ENCODE results near the gene SRC. TPM values are rescaled to one million over a fixed set of nuclear protein-coding genes. Genes with fewer than 3 reads are reported as not detected.

The SRC gene
- total RNA-seq, 2 donors from 2014 or later, result 25.9 to 35.3 TPM

DNA sequence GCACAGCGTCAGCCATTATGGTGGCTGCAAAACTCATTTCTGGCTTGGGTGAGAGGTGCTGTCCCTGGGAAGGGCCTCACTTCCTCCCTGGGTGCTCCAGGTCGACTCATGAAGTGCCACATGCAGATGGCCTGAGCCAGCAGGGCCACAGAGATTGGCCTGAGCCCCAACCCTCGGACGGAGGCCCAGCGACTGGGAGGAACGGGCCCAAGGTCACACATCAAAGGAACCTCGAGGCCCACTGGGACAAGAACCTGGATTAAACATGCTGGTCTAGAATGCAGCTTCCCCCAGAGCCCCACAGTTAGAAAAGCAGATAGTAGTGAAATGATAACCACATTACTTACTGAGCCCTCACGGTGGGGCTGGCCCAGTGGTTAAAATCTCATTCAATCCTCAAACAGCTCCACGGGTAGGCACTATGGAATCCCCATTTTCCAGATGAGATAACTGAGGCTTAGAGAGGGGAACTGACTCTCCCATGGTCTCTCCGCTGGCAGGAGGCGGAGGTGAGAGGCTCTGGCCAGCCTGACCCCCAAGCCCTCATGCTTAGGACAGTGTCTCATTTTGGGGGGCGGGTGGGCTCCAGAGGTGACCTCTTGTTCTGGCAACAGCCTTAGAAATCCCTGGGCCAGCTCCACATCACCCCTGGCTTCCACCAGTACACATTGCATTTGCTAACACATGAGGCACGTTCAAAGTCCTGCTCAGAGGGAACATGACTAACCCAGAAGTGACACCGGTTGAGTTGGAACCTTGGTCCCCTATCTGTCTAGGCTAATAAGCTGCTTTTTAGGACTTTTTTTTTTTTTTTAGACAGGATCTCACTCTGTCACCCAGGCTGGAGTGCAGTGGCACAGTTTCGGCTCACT lies 53.0 kb downstream of the SRC start:
- H3K36me3 ChIP-seq (replicated peaks in 1 of 2; ENCODE audit: insufficient read depth in 1 of 2, low read depth in 2 of 2), result peaks cover 6 to 14% of the 10 kb centered on the region in 2 donors
- no peak overlapping the region for H3K4me3 ChIP-seq
- H3K27ac ChIP-seq, result no peak overlapping the region
- intact Hi-C loops (cut with DNase I), result loop anchor here (10.0 kb wide), 1 partner anchor 126 kb away; the partner anchor contains the start of genes BLCAP and NNAT
- no peaks in the 10 kb centered on the region for H3K4me1 ChIP-seq
- H3K27me3 ChIP-seq, result no peaks in the 10 kb centered on the region
- TF ChIP-seq POLR2A (IDR thresholded peaks at IDR 0.05), result no peak
- TF ChIP-seq, protein P1, sequence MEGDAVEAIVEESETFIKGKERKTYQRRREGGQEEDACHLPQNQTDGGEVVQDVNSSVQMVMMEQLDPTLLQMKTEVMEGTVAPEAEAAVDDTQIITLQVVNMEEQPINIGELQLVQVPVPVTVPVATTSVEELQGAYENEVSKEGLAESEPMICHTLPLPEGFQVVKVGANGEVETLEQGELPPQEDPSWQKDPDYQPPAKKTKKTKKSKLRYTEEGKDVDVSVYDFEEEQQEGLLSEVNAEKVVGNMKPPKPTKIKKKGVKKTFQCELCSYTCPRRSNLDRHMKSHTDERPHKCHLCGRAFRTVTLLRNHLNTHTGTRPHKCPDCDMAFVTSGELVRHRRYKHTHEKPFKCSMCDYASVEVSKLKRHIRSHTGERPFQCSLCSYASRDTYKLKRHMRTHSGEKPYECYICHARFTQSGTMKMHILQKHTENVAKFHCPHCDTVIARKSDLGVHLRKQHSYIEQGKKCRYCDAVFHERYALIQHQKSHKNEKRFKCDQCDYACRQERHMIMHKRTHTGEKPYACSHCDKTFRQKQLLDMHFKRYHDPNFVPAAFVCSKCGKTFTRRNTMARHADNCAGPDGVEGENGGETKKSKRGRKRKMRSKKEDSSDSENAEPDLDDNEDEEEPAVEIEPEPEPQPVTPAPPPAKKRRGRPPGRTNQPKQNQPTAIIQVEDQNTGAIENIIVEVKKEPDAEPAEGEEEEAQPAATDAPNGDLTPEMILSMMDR (IDR thresholded peaks at IDR 0.05), result no peak
- ATAC-seq, result no peak
- 66 to 72% methylated on average over 14 to 15 of the region's 15 CpGs for WGBS, 2 donors
- no peaks in the 10 kb centered on the region for H3K9me3 ChIP-seq
- DNase-seq, result no peak

GRCh38 chr20:37401282-37401929 lies 55.5 kb downstream of the SRC start:
- H3K36me3 ChIP-seq (replicated peaks in 1 of 2; ENCODE audit: insufficient read depth in 1 of 2, low read depth in 2 of 2), result peaks cover 6 to 14% of the 10 kb centered on the region in 2 donors
- no peaks in the 10 kb centered on the region for H3K9me3 ChIP-seq
- DNase-seq (no peak), ATAC-seq (no peak)
- 92 to 93% methylated on average over 6 to 9 of the region's 9 CpGs for WGBS, 2 donors
- intact Hi-C loops (cut with DNase I), result no loop called here
- no peaks in the 10 kb centered on the region for H3K27me3 ChIP-seq
- no peak for TF ChIP-seq POLR2A (IDR thresholded peaks at IDR 0.05)
- TF ChIP-seq, protein P1 (IDR thresholded peaks at IDR 0.05), result no peak
- no peak overlapping the region for H3K4me3 ChIP-seq
- H3K4me1 ChIP-seq, result peaks cover 4% of the 10 kb centered on the region
- H3K27ac ChIP-seq, result no peak overlapping the region

GRCh38 chr20:37401930-37402675 lies 56.2 kb downstream of the SRC start:
- peaks cover 11% of the 10 kb centered on the region for H3K4me1 ChIP-seq
- WGBS, 2 donors, result 89 to 95% methylated on average over 14 to 25 of the region's 30 CpGs
- DNase-seq, result no peak
- H3K4me3 ChIP-seq, result no peak overlapping the region
- peaks cover 6 to 14% of the 10 kb centered on the region in 2 donors for H3K36me3 ChIP-seq (replicated peaks in 1 of 2; ENCODE audit: insufficient read depth in 1 of 2, low read depth in 2 of 2)
- TF ChIP-seq POLR2A (IDR thresholded peaks at IDR 0.05), result no peak
- TF ChIP-seq, protein P1 (IDR thresholded peaks at IDR 0.05), result no peak
- intact Hi-C loops (cut with DNase I), result no loop called here
- H3K27ac ChIP-seq, result no peak overlapping the region
- ATAC-seq, result no peak
- no peaks in the 10 kb centered on the region for H3K9me3 ChIP-seq
- H3K27me3 ChIP-seq, result no peaks in the 10 kb centered on the region

GRCh38 chr20:37403107-37404033 lies 57.4 kb downstream of the SRC start:
- TF ChIP-seq POLR2A (IDR thresholded peaks at IDR 0.05), result no peak
- TF ChIP-seq, protein P1 (IDR thresholded peaks at IDR 0.05), result no peak
- 91 to 98% methylated on average over 5 to 36 of the region's 37 CpGs for whole genome bisulfite sequencing, 2 donors
- Histone ChIP-seq H3K27me3 (peaks cover 0 to 2% of the 10 kb centered on the region in 2 donors), H3K9me3 (no peaks in the 10 kb centered on the region), H3K4me1 (peaks cover 12% of the 10 kb centered on the region), H3K4me3 (no peak overlapping the region), H3K36me3 (replicated peaks in 1 of 2; ENCODE audit: insufficient read depth in 1 of 2, low read depth in 2 of 2) (peaks cover 6 to 9% of the 10 kb centered on the region in 2 donors), H3K27ac (no peak overlapping the region)
- intact Hi-C loops (cut with DNase I), result no loop called here
- DNase-seq (no peak), ATAC-seq (no peak)

Data from body of pancreas (tissue), 4 donors.